ENCODE results near the gene HECTD2. TPM values are rescaled to one million over a fixed set of nuclear protein-coding genes. Genes with fewer than 3 reads are reported as not detected.

Gene HECTD2
- total RNA-seq, 2 experiments from 2014 or later, result 0.16 to 0.78 TPM

DNA sequence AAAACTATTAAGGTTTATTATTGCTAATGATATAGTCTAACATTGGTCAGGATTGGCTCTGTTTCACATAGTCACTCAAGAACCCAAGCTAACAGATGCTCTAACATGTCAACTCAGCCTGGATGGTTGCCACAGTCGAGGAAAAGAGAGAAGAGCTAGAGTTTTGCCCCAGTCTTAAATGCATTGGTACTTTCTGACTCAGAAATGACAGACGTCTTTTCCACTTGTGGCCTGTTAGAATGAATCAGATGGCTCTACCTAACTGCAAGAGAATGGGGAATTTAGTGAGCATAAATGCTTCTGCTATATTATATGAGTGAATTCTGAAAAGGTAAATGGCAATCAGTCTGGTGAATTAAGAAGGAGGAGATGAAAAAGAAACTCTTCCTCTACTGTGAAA, 13.9 kb downstream of the HECTD2 start:
- Histone ChIP-seq H4K20me1 (ENCODE audit: insufficient read depth, low read length) (no peaks in the 10 kb centered on the region), H3K9me3 (ENCODE audit: low read length) (no peaks in the 10 kb centered on the region), H3K9me2 (ENCODE audit: insufficient read depth, low read length) (no peaks in the 10 kb centered on the region), H3K79me2 (ENCODE audit: insufficient read depth, low read depth, low read length) (no peaks in the 10 kb centered on the region), H3K4me3 (ENCODE audit: low read depth, low read length, poor library complexity, severe bottlenecking) (no peak overlapping the region), H2AFZ (ENCODE audit: low read length) (no peak overlapping the region), H3K27ac (ENCODE audit: low read depth, low read length, poor library complexity, severe bottlenecking) (no peak overlapping the region), H3K4me2 (ENCODE audit: low read length) (no peak overlapping the region), H3K36me3 (ENCODE audit: insufficient read depth, low read length) (no peaks in the 10 kb centered on the region), H3K4me1 (ENCODE audit: insufficient read depth, low read length, poor library complexity, severe bottlenecking) (no peaks in the 10 kb centered on the region)
- ChIA-PET CTCF (ENCODE audit: unreplicated experiment) (no interaction called here), POLR2A (no interaction called here)
- no peak for TF ChIP-seq EZH2phosphoT487 (IDR thresholded peaks at IDR 0.05; ENCODE audit: borderline replicate concordance, low read depth, low read length)
- TF ChIP-seq, protein P1, sequence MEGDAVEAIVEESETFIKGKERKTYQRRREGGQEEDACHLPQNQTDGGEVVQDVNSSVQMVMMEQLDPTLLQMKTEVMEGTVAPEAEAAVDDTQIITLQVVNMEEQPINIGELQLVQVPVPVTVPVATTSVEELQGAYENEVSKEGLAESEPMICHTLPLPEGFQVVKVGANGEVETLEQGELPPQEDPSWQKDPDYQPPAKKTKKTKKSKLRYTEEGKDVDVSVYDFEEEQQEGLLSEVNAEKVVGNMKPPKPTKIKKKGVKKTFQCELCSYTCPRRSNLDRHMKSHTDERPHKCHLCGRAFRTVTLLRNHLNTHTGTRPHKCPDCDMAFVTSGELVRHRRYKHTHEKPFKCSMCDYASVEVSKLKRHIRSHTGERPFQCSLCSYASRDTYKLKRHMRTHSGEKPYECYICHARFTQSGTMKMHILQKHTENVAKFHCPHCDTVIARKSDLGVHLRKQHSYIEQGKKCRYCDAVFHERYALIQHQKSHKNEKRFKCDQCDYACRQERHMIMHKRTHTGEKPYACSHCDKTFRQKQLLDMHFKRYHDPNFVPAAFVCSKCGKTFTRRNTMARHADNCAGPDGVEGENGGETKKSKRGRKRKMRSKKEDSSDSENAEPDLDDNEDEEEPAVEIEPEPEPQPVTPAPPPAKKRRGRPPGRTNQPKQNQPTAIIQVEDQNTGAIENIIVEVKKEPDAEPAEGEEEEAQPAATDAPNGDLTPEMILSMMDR (conservative IDR thresholded peaks at IDR 0.05; ENCODE audit: low read length), result no peak
- intact Hi-C loops (cut with micrococcal nuclease; ENCODE audit: unreplicated experiment), result no loop called here
- DNase-seq (ENCODE audit: low spot score), result no peak
- no TSS peak for BruUV-seq (replicated peaks)

DNA sequence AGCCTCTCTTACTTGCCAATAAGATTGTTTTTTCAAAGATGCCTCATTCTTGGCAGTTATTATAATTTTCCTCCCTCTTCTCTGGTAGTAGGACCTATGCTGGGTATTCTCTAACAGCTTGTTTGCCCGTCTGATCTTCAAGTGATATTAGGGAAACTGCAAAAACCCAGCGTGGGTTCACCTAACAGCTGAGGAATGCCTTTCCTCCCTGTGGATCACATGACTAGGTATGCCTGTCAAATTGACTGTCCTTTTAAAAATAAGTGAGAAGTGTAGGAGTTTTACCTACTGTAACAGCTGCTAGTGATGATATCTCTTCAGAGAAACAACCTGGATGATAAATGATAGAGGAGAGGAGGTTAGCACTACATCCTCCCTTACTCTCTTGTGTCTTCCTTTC, 22.0 kb downstream of the HECTD2 start:
- no peak overlapping the region for H3K27ac ChIP-seq (ENCODE audit: low read depth, low read length, poor library complexity, severe bottlenecking)
- no peaks in the 10 kb centered on the region for H3K36me3 ChIP-seq (ENCODE audit: insufficient read depth, low read length)
- no peak for DNase-seq (ENCODE audit: low spot score)
- no peak overlapping the region for H2AFZ ChIP-seq (ENCODE audit: low read length)
- no peak overlapping the region for H3K4me3 ChIP-seq (ENCODE audit: low read depth, low read length, poor library complexity, severe bottlenecking)
- H3K79me2 ChIP-seq (ENCODE audit: insufficient read depth, low read depth, low read length), result no peaks in the 10 kb centered on the region
- no TSS peak for BruUV-seq (replicated peaks)
- ChIA-PET POLR2A (no interaction called here), CTCF (ENCODE audit: unreplicated experiment) (no interaction called here)
- H4K20me1 ChIP-seq (ENCODE audit: insufficient read depth, low read length), result no peaks in the 10 kb centered on the region
- 0 out of 2 replicates have a peak, but pooled peaks cover 3% of the 10 kb centered on the region for H3K9me3 ChIP-seq (ENCODE audit: low read length)
- intact Hi-C loops (cut with micrococcal nuclease; ENCODE audit: unreplicated experiment), result no loop called here
- TF ChIP-seq, protein P1 (conservative IDR thresholded peaks at IDR 0.05; ENCODE audit: low read length), result no peak
- TF ChIP-seq EZH2phosphoT487 (IDR thresholded peaks at IDR 0.05; ENCODE audit: borderline replicate concordance, low read depth, low read length), result no peak
- H3K9me2 ChIP-seq (ENCODE audit: insufficient read depth, low read length), result no peaks in the 10 kb centered on the region
- H3K4me2 ChIP-seq (ENCODE audit: low read length), result no peak overlapping the region
- H3K4me1 ChIP-seq (ENCODE audit: insufficient read depth, low read length, poor library complexity, severe bottlenecking), result no peaks in the 10 kb centered on the region

GRCh38 chr10:91433620-91434019, 23.5 kb downstream of the HECTD2 start:
- TF ChIP-seq, protein P1 (conservative IDR thresholded peaks at IDR 0.05; ENCODE audit: low read length), result no peak
- no peak for TF ChIP-seq EZH2phosphoT487 (IDR thresholded peaks at IDR 0.05; ENCODE audit: borderline replicate concordance, low read depth, low read length)

More at GRCh38 chr10:91433620-91434019, 23.5 kb downstream of the HECTD2 start:
- H3K4me3 ChIP-seq (ENCODE audit: low read depth, low read length, poor library complexity, severe bottlenecking), result no peak overlapping the region
- BruUV-seq (replicated peaks), result no TSS peak
- H3K4me2 ChIP-seq (ENCODE audit: low read length), result no peak overlapping the region
- no peaks in the 10 kb centered on the region for H3K9me2 ChIP-seq (ENCODE audit: insufficient read depth, low read length)
- no peak overlapping the region for H3K27ac ChIP-seq (ENCODE audit: low read depth, low read length, poor library complexity, severe bottlenecking)
- no peak for DNase-seq (ENCODE audit: low spot score)
- intact Hi-C loops (cut with micrococcal nuclease; ENCODE audit: unreplicated experiment), result no loop called here
- ChIA-PET POLR2A (interaction anchor here (1.1 kb wide), 1 partner anchor 23 kb away, joined by 3 read pairs; no protein-coding TSS in a partner anchor), CTCF (ENCODE audit: unreplicated experiment) (no interaction called here)
- H3K4me1 ChIP-seq (ENCODE audit: insufficient read depth, low read length, poor library complexity, severe bottlenecking), result no peaks in the 10 kb centered on the region
- H3K79me2 ChIP-seq (ENCODE audit: insufficient read depth, low read depth, low read length), result no peaks in the 10 kb centered on the region
- 0 out of 2 replicates have a peak, but pooled peaks cover 3% of the 10 kb centered on the region for H3K9me3 ChIP-seq (ENCODE audit: low read length)
- no peaks in the 10 kb centered on the region for H4K20me1 ChIP-seq (ENCODE audit: insufficient read depth, low read length)
- no peak overlapping the region for H2AFZ ChIP-seq (ENCODE audit: low read length)
- no peaks in the 10 kb centered on the region for H3K36me3 ChIP-seq (ENCODE audit: insufficient read depth, low read length)
